ENCODE data around the gene COG3. TPM values are rescaled to one million over a fixed set of nuclear protein-coding genes. Genes with fewer than 3 reads are reported as not detected.

Gene COG3
- total RNA-seq, 1 donor, result 31.2 TPM

- TF ChIP-seq CTCF (IDR thresholded peaks at IDR 0.05; ENCODE audit: insufficient read depth, low read length), result no peak
- H3K4me3 ChIP-seq (ENCODE audit: low read depth, low read length), result no peak overlapping the region
- no peak for DNase-seq (ENCODE audit: low read depth)
Measured at GRCh38 chr13:45575830-45576180, 111.1 kb downstream of the COG3 start.

GRCh38 chr13:45576466-45576865 lies 111.7 kb downstream of the COG3 start:
- no peak for DNase-seq (ENCODE audit: low read depth)
- no peak overlapping the region for H3K4me3 ChIP-seq (ENCODE audit: low read depth, low read length)
- TF ChIP-seq CTCF (IDR thresholded peaks at IDR 0.05; ENCODE audit: insufficient read depth, low read length), result no peak

- TF ChIP-seq CTCF (IDR thresholded peaks at IDR 0.05; ENCODE audit: insufficient read depth, low read length), result no peak
- no peak overlapping the region for H3K4me3 ChIP-seq (ENCODE audit: low read depth, low read length)
- no peak for DNase-seq (ENCODE audit: low read depth)
Measured at GRCh38 chr13:45582408-45583076, 117.8 kb downstream of the COG3 start.

GRCh38 chr13:45584816-45585215 lies 120.1 kb downstream of the COG3 start:
- no peak for DNase-seq (ENCODE audit: low read depth)
- no peak for TF ChIP-seq CTCF (IDR thresholded peaks at IDR 0.05; ENCODE audit: insufficient read depth, low read length)
- no peak overlapping the region for H3K4me3 ChIP-seq (ENCODE audit: low read depth, low read length)

Small RNAs within 50 kb of the gene (small RNA-seq; reads per million reads assigned to genes)
- not detected for gene RNA5SP27
- gene TIMM9P3, result not detected

Other genes starting within 250 kb of the COG3 start
- 2,623 and 5,269 TPM in 2 replicates for gene TPT1, start 123.8 kb upstream of the COG3 start, total RNA-seq (ENCODE audit: low replicate concordance)
- 7.6 and 10.4 TPM in 2 replicates for gene SLC25A30, start 46.6 kb upstream of the COG3 start, total RNA-seq (ENCODE audit: low replicate concordance)
- not detected in 2 replicates for gene ERICH6B, start 150.8 kb downstream of the COG3 start, total RNA-seq (ENCODE audit: low replicate concordance)
- not detected in 2 replicates for gene CBY2, start 237.4 kb downstream of the COG3 start, total RNA-seq (ENCODE audit: low replicate concordance)

All from fibroblast of the aortic adventitia (primary cell).